Measurements from ENCODE around the gene NF2. TPM values are rescaled to one million over a fixed set of nuclear protein-coding genes. Genes with fewer than 3 reads are reported as not detected.

Gene NF2
- total RNA-seq, 1 donor from 2014 or later: 57.7 TPM

GRCh38 chr22:29742326-29742725, 138.9 kb downstream of the NF2 start:
- intact Hi-C loops (cut with micrococcal nuclease): no loop called here
- no peak for DNase-seq (ENCODE audit: low spot score)
- H3K4me3 Mint-ChIP-seq (ENCODE audit: low read depth): no peak overlapping the region
- peaks cover 12% of the 10 kb centered on the region for H3K36me3 Mint-ChIP-seq (ENCODE audit: low read depth)
- H3K9me3 Mint-ChIP-seq: no peaks in the 10 kb centered on the region
- H3K27me3 Mint-ChIP-seq (ENCODE audit: low read depth): no peaks in the 10 kb centered on the region
- no peak overlapping the region for H3K27ac Mint-ChIP-seq
- H3K4me1 Mint-ChIP-seq (ENCODE audit: low read depth): no peaks in the 10 kb centered on the region

- Mint-ChIP-seq H3K4me1 (ENCODE audit: low read depth) (no peaks in the 10 kb centered on the region), H3K4me3 (ENCODE audit: low read depth) (no peak overlapping the region), H3K27ac (no peak overlapping the region), H3K27me3 (ENCODE audit: low read depth) (no peaks in the 10 kb centered on the region), H3K9me3 (no peaks in the 10 kb centered on the region), H3K36me3 (ENCODE audit: low read depth) (peaks cover 20% of the 10 kb centered on the region)
- no peak for DNase-seq (ENCODE audit: low spot score)
- intact Hi-C loops (cut with micrococcal nuclease): no loop called here
These were observed 141.5 kb downstream of the NF2 start for GRCh38 chr22:29744902-29745301.

GRCh38 chr22:29747832-29748231, 144.4 kb downstream of the NF2 start:
- Mint-ChIP-seq H3K27me3 (ENCODE audit: low read depth) (no peaks in the 10 kb centered on the region), H3K4me3 (ENCODE audit: low read depth) (no peak overlapping the region), H3K9me3 (no peaks in the 10 kb centered on the region), H3K27ac (peak overlapping the region; percentile 47), H3K36me3 (ENCODE audit: low read depth) (peaks cover 23% of the 10 kb centered on the region), H3K4me1 (ENCODE audit: low read depth) (peaks cover 14% of the 10 kb centered on the region)
- DNase-seq (ENCODE audit: low spot score): no peak
- intact Hi-C loops (cut with micrococcal nuclease): no loop called here

Other genes with a start within 250 kb of the NF2 start
- gene AP1B1, start 215.1 kb upstream of the NF2 start, total RNA-seq: 73.4 and 76.4 TPM in 2 replicates
- not detected in 2 replicates for gene RFPL1, start 165.1 kb upstream of the NF2 start, total RNA-seq
- 7.0 and 7.5 TPM in 2 replicates for gene NEFH, start 123.4 kb upstream of the NF2 start, total RNA-seq
- gene THOC5, start 49.9 kb upstream of the NF2 start, total RNA-seq: 50.5 and 52.7 TPM in 2 replicates
- gene NIPSNAP1, start 22.5 kb upstream of the NF2 start, total RNA-seq: 54.9 and 56.6 TPM in 2 replicates
- 0.05 TPM in 1 of 2 replicates, not detected in the other for gene CABP7, start 116.4 kb downstream of the NF2 start, total RNA-seq
- 26.0 and 26.9 TPM in 2 replicates for gene ZMAT5, start 163.4 kb downstream of the NF2 start, total RNA-seq
- gene UQCR10, start 163.7 kb downstream of the NF2 start, total RNA-seq: 87.7 and 92.4 TPM in 2 replicates
- 69.8 and 74.9 TPM in 2 replicates for gene ASCC2, start 234.6 kb downstream of the NF2 start, total RNA-seq